ENCODE data around the gene CETN2.

- TF ChIP-seq POLR2AphosphoS5 (IDR thresholded peaks at IDR 0.05) = no peak
- TF ChIP-seq, protein P1, sequence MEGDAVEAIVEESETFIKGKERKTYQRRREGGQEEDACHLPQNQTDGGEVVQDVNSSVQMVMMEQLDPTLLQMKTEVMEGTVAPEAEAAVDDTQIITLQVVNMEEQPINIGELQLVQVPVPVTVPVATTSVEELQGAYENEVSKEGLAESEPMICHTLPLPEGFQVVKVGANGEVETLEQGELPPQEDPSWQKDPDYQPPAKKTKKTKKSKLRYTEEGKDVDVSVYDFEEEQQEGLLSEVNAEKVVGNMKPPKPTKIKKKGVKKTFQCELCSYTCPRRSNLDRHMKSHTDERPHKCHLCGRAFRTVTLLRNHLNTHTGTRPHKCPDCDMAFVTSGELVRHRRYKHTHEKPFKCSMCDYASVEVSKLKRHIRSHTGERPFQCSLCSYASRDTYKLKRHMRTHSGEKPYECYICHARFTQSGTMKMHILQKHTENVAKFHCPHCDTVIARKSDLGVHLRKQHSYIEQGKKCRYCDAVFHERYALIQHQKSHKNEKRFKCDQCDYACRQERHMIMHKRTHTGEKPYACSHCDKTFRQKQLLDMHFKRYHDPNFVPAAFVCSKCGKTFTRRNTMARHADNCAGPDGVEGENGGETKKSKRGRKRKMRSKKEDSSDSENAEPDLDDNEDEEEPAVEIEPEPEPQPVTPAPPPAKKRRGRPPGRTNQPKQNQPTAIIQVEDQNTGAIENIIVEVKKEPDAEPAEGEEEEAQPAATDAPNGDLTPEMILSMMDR (IDR thresholded peaks at IDR 0.05 in 8 of 11, conservative IDR thresholded peaks at IDR 0.05 in 3 of 11) = no peak
These were observed 15.2 kb upstream of the CETN2 start for GRCh38 chrX:152845618-152846240.

Data from spleen (tissue), 7 donors.